K562 (cell line): ENCODE data around the gene WDPCP. TPM values are rescaled to one million over a fixed set of nuclear protein-coding genes. Genes with fewer than 3 reads are reported as not detected.

Source experiments
- ATAC-seq: fragments of 200-7000 bp; cut with Tn5 transposase; 3 replicates; pipeline ENCODE4 v1.9.1; 2020; ENCODE audit warnings: moderate library complexity
- BruUV-seq: library from RNA; stranded (reverse); fragments of 400-500 nt; replicated peaks from 2 replicates; lab custom pipeline; 2021; lab: Mats Ljungman, UMichigan
- CTCF ChIA-PET: fragments of 300-600 bp; formaldehyde crosslinking; extraction: SDS; loops from one replicate; lab custom pipeline; 2021; ENCODE audit warnings: low intra/inter-chr PET ratio; lab: Yijun Ruan, JAX
- POLR2A ChIA-PET: fragments of 300-600, 350-650 bp; sonication (Branson Sonifier 250); formaldehyde crosslinking; extraction: SDS; loops from one replicate; lab custom pipeline; 2021; ENCODE audit warnings: antibody characterized with exemption, inconsistent platforms; lab: Yijun Ruan, JAX
- DNase-seq, 4 experiments: peaks; one replicate each; pipeline versions ENCODE4 v3.0.0 to v3.0.0-alpha.2; 2011 to 2018; ENCODE audit warnings: low spot score in 3 of 4, mixed read lengths in 3 of 4; ENCODE audit errors: extremely low read depth in 1 of 4
- FAIRE-seq: peaks from 2 replicates; lab custom pipeline; 2011; peaks lifted over from hg19 to GRCh38; lab: Jason Lieb, UNC
- H2AFZ ChIP-seq: 2 replicates; pipeline ENCODE4 v1.6.0; 2011; ENCODE audit warnings: low read depth, low read length, control low read depth, inconsistent platforms
- H3K27ac ChIP-seq: fragments of 200-600 bp; 3 replicates; pipeline ENCODE4 v1.8.0; 2011; ENCODE audit warnings: low read depth, mild to moderate bottlenecking, control low read depth, inconsistent platforms, low read length, moderate library complexity, mixed read lengths; ENCODE audit errors: extremely low read depth
- H3K27me3 ChIP-seq, 2 experiments: fragments of 300-600 bp in 1 of 2; 2 replicates in 1 of 2; 3 replicates in 1 of 2; pipeline versions ENCODE4 v1.6.0 to v1.8.0; 2011; ENCODE audit warnings: inconsistent platforms in 2 of 2, low read length in 2 of 2, mild to moderate bottlenecking in 1 of 2, mixed read lengths in 1 of 2, moderate library complexity in 1 of 2; ENCODE audit not compliant: control insufficient read depth in 2 of 2, insufficient read depth in 2 of 2
- H3K36me3 ChIP-seq: fragments of 300-600 bp; 3 replicates; pipeline ENCODE4 v1.8.0; 2011; ENCODE audit warnings: mild to moderate bottlenecking, low read length, inconsistent platforms; ENCODE audit not compliant: control insufficient read depth, insufficient read depth
- H3K4me1 ChIP-seq, 2 experiments: fragments of 200-600 bp in 1 of 2; replicated peaks in 1 of 2; 2 replicates in 1 of 2; 3 replicates in 1 of 2; pipeline versions ENCODE4 v1.5.1 to v1.8.0; 2011; ENCODE audit warnings: inconsistent platforms in 2 of 2, low read length in 2 of 2, mild to moderate bottlenecking in 1 of 2, mixed read lengths in 1 of 2, moderate library complexity in 1 of 2; ENCODE audit not compliant: control insufficient read depth in 2 of 2, insufficient read depth in 2 of 2
- H3K4me2 ChIP-seq: 2 replicates; pipeline ENCODE4 v1.6.1; 2011; ENCODE audit warnings: low read length, control low read depth, inconsistent platforms, mixed read lengths; ENCODE audit not compliant: insufficient read depth
- H3K4me3 ChIP-seq: fragments of 200-600 bp; sonication (generic), shearing (Covaris generic); 2 replicates; pipeline ENCODE4 v1.5.1; 2016; ENCODE audit warnings: control low read depth, inconsistent platforms
- H3K79me2 ChIP-seq: fragments of 200-600 bp; 3 replicates; pipeline ENCODE4 v1.8.0; 2011; ENCODE audit warnings: low read length, inconsistent platforms; ENCODE audit not compliant: control insufficient read depth, insufficient read depth
- H3K9ac ChIP-seq, 2 experiments: 2 replicates each; pipeline versions ENCODE4 v1.6.0 to v1.6.1; 2011; ENCODE audit warnings: low read depth in 2 of 2, low read length in 2 of 2, control low read depth in 1 of 2, inconsistent platforms in 1 of 2, mild to moderate bottlenecking in 1 of 2, mixed read lengths in 1 of 2; ENCODE audit not compliant: insufficient read depth in 1 of 2
- H3K9me1 ChIP-seq: one replicate; pipeline ENCODE4 v1.6.0; 2011; ENCODE audit warnings: inconsistent platforms, mild to moderate bottlenecking, low read length, moderate library complexity; ENCODE audit not compliant: control insufficient read depth, insufficient read depth
- H3K9me3 ChIP-seq: replicated peaks from 2 replicates; pipeline ENCODE4 v1.5.1; 2011; ENCODE audit warnings: low read depth, low read length, inconsistent platforms; ENCODE audit not compliant: control insufficient read depth, insufficient read depth
- H4K20me1 ChIP-seq: replicated peaks from 2 replicates; pipeline ENCODE4 v1.6.1; 2011; ENCODE audit warnings: low read length, inconsistent platforms, mixed read lengths; ENCODE audit not compliant: control insufficient read depth, insufficient read depth
- ARID1B ChIP-seq: fragments of 450-650 bp; IDR thresholded peaks from 2 replicates; pipeline ENCODE4 v1.6.1; 2016; ENCODE audit warnings: antibody characterized with exemption, mild to moderate bottlenecking, inconsistent platforms
- BRD9 ChIP-seq: fragments of 450-650 bp; IDR thresholded peaks from 2 replicates; pipeline ENCODE4 v1.6.1; 2018; ENCODE audit warnings: low read depth; ENCODE audit not compliant: partially characterized antibody
- CCNT2 ChIP-seq: IDR thresholded peaks from 2 replicates; pipeline ENCODE4 v1.6.1; 2011; ENCODE audit warnings: borderline replicate concordance, low read depth, mild to moderate bottlenecking, moderate library complexity, mixed read lengths, low read length; ENCODE audit not compliant: insufficient read length; ENCODE audit errors: extremely low read depth
- DIDO1 ChIP-seq: fragments of 450-650 bp; IDR thresholded peaks from 2 replicates; pipeline ENCODE4 v1.6.1; 2016; ENCODE audit warnings: low read depth, missing biosample characterization, missing genetic modification characterization
- DMBX1 ChIP-seq: fragments of 250-450 bp; sonication (Bioruptor Pico); IDR thresholded peaks from 2 replicates; pipeline ENCODE4 v1.8.0; 2022; ENCODE audit warnings: inconsistent platforms, mild to moderate bottlenecking, moderate library complexity, borderline replicate concordance
- DPF2 ChIP-seq: fragments of 450-650 bp; IDR thresholded peaks from 2 replicates; pipeline ENCODE4 v1.6.1; 2016
- GATAD2A ChIP-seq: fragments of 450-650 bp; IDR thresholded peaks from 2 replicates; pipeline ENCODE4 v1.6.1; 2017
- HCFC1 ChIP-seq: IDR thresholded peaks from 2 replicates; pipeline ENCODE4 v1.6.1; 2012; ENCODE audit warnings: low read depth, low read length, improper control_type of control experiment
- MED1 ChIP-seq: sonication (generic); formaldehyde crosslinking; IDR thresholded peaks from 2 replicates; pipeline ENCODE4 v1.8.1; 2023; ENCODE audit warnings: missing genetic modification reagents, borderline replicate concordance
- NCOA1 ChIP-seq: fragments of 450-650 bp; IDR thresholded peaks from 2 replicates; pipeline ENCODE4 v1.6.1; 2016; ENCODE audit warnings: low read depth
- NFATC3 ChIP-seq: fragments of 450-650 bp; IDR thresholded peaks from 2 replicates; pipeline ENCODE4 v1.6.1; 2017; ENCODE audit warnings: mild to moderate bottlenecking
- NONO ChIP-seq, 2 experiments: fragments of 200-400 bp in 1 of 2; fragments of 450-650 bp in 1 of 2; formaldehyde crosslinking in 1 of 2; IDR thresholded peaks; 2 replicates each; pipeline ENCODE4 v1.6.1; 2017; ENCODE audit warnings: low read depth in 2 of 2, mild to moderate bottlenecking in 2 of 2, moderate library complexity in 2 of 2, low read length in 1 of 2
- POLR2AphosphoS5 ChIP-seq: IDR thresholded peaks from 2 replicates; pipeline ENCODE4 v1.6.1; 2011; ENCODE audit warnings: mild to moderate bottlenecking, low read depth, low read length, moderate library complexity; ENCODE audit not compliant: control insufficient read depth, insufficient read depth
- RFX7 ChIP-seq: fragments of 250-450 bp; sonication (Bioruptor Pico); IDR thresholded peaks from 2 replicates; pipeline ENCODE4 v1.5.1; 2021; ENCODE audit warnings: mild to moderate bottlenecking
- RHOXF2B ChIP-seq: fragments of 250-450 bp; sonication (Bioruptor Pico); conservative IDR thresholded peaks from 2 replicates; pipeline ENCODE4 v1.5.1; 2021
- SAFB ChIP-seq: fragments of 200-400 bp; formaldehyde crosslinking; IDR thresholded peaks from 2 replicates; pipeline ENCODE4 v1.6.1; 2017; ENCODE audit warnings: low read depth, low read length, borderline replicate concordance
- SMAD4 ChIP-seq: fragments of 250-450 bp; sonication (Bioruptor Pico); conservative IDR thresholded peaks from 2 replicates; pipeline ENCODE4 v1.8.0; 2021; ENCODE audit warnings: inconsistent platforms, mild to moderate bottlenecking, moderate library complexity
- TCF15 ChIP-seq: fragments of 250-450 bp; sonication (Bioruptor Pico); IDR thresholded peaks from 2 replicates; pipeline ENCODE4 v1.8.0; 2022; ENCODE audit warnings: moderate library complexity, mild to moderate bottlenecking, inconsistent platforms
- TCFL5 ChIP-seq: fragments of 250-450 bp; sonication (Bioruptor Pico); conservative IDR thresholded peaks from 2 replicates; pipeline ENCODE4 v1.6.1; 2021; ENCODE audit warnings: mild to moderate bottlenecking, moderate library complexity, matching md5 sums
- ZEB2 ChIP-seq: fragments of 450-650 bp; IDR thresholded peaks from 2 replicates; pipeline ENCODE4 v1.6.1; 2016
- ZNF282 ChIP-seq: sonication (generic); formaldehyde crosslinking; IDR thresholded peaks from 2 replicates; pipeline ENCODE4 v1.8.1; 2023; ENCODE audit warnings: missing genetic modification reagents
- ZNF354B ChIP-seq: fragments of 250-450 bp; sonication (Bioruptor Pico); IDR thresholded peaks from 2 replicates; pipeline ENCODE4 v1.4.0; 2020
- ZNF780A ChIP-seq: fragments of 250-450 bp; sonication (Bioruptor Pico); IDR thresholded peaks from 2 replicates; pipeline ENCODE4 v1.5.0; 2021; ENCODE audit warnings: mild to moderate bottlenecking
- WGBS: fragments of 100-300 bp; shearing (Covaris generic); methylation state at CpG from one replicate; pipeline ENCODE4 v1.1.6; 2016; ENCODE audit warnings: low coverage, mixed read lengths; ENCODE audit not compliant: insufficient coverage; ENCODE audit errors: missing lambda C conversion rate; 5-methylcytosine and 5-hydroxymethylcytosine counted together
- in situ Hi-C: fragments of 300-500 bp; cut with MboI; formaldehyde crosslinking; loops from 4 replicates; pipeline ENCODE4 v1.15.0; 2018; ENCODE audit warnings: inconsistent platforms, mixed read lengths
- intact Hi-C: fragments of 100-400 bp; cut with micrococcal nuclease; formaldehyde crosslinking; loops from 2 replicates; pipeline ENCODE4 v1.14.2; 2022
- polyA plus RNA-seq, 8 experiments: library from polyadenylated mRNA; depleted of rRNA in 4 of 8; stranded (reverse) in 5 of 8; unstranded in 3 of 8; fragments of >200 nt; fragmentation: Nextera tagmentation in 2 of 8; fragmentation: Illumina TruSeq in 1 of 8; extraction: Ambion mirVana in 2 of 8; extraction: Trizol in 1 of 8; gene quantifications; 2 replicates each; pipeline versions ENCODE4 v1.2.1 to v1.2.3, GENCODE V29; 2011 to 2014; ENCODE audit warnings: inconsistent platforms in 1 of 8, missing spikeins in 1 of 8
- total RNA-seq, 7 experiments: library from RNA; depleted of rRNA in 6 of 7; stranded (reverse); fragments of >200 nt in 6 of 7; fragmentation: Illumina TruSeq in 2 of 7; extraction: Trizol in 2 of 7; gene quantifications; 2 replicates each; pipeline versions ENCODE4 v1.2.1 to v1.2.3, GENCODE V29; 2011 to 2021; ENCODE audit warnings: low replicate concordance in 1 of 7
- TF ChIP-seq, protein P1 (sequence below): fragments of 200-800 bp; sonication (Bioruptor generic); IDR thresholded peaks from 2 replicates; pipeline ENCODE4 v1.6.1; 2017; ENCODE audit warnings: missing genetic modification characterization, missing compliant biosample characterization
- TF ChIP-seq, protein P2 (sequence below): sonication (generic); formaldehyde crosslinking; IDR thresholded peaks from 2 replicates; pipeline ENCODE4 v1.8.0; 2022; ENCODE audit warnings: mild to moderate bottlenecking, missing genetic modification reagents

WDPCP gene
- total and polyA plus RNA-seq, 9 of the 15 experiments (the other 6 are each of a cell fraction or from before 2014, with no cell fraction given), result 1.4 to 6.4 (median 5.5) TPM

- no peak for TF ChIP-seq TCFL5 (CRISPR knock-in tag)
- TF ChIP-seq GATAD2A, result no peak
- TF ChIP-seq POLR2AphosphoS5, result no peak
- no peak for TF ChIP-seq NFATC3
- no peak for TF ChIP-seq RFX7 (CRISPR knock-in tag)
- TF ChIP-seq SAFB, result no peak
- no peak for TF ChIP-seq DPF2
- no peak for TF ChIP-seq ZNF354B (CRISPR knock-in tag)
- no peak for TF ChIP-seq ZEB2
- no peak for TF ChIP-seq ZNF282 (CRISPR knock-in tag)
- no peak for TF ChIP-seq NONO (IDR thresholded peaks at IDR 0.05; ENCODE audit: low read depth in 2 of 2, low read length in 1 of 2)
- TF ChIP-seq NCOA1, result no peak
- no peak for TF ChIP-seq ZNF780A (CRISPR knock-in tag)
These were observed 35.2 kb downstream of the WDPCP start (continued) for GRCh38 chr2:63553049-63553448.

DNA sequence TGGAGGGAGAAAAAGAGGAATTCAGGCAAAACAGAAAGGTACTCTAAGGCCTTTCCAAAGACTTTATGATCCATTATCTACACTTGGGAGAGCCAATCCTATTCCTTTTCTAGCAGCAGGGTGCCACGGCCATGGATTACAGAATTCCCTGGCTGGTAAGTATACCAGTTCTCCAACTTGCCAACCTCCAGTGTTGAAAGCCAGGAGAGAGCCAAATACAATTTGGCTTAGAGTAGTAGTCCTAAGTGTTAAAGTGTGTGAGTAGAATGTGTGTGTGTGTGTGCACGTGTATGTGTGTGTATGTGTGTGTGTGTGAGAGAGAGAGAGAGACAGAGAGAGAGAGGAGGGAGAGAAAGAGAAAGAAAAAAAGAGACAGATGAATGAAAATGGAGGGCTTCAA, 43.3 kb downstream of the WDPCP start:
- WGBS, result 25% methylated on average over 1 of the region's 2 CpGs
- H3K9me1 ChIP-seq, result no peaks in the 10 kb centered on the region
- no peak overlapping the region for H3K4me3 ChIP-seq
- no peaks in the 10 kb centered on the region for H3K27me3 ChIP-seq
- FAIRE-seq (no peak), DNase-seq (no peak), ATAC-seq (no peak)
- H3K79me2 ChIP-seq, result no peaks in the 10 kb centered on the region
- H3K9ac ChIP-seq, result no peak overlapping the region
- H2AFZ ChIP-seq, result no peak overlapping the region
- BruUV-seq, result no TSS peak
- no peaks in the 10 kb centered on the region for H3K36me3 ChIP-seq
- H3K9me3 ChIP-seq, result no peaks in the 10 kb centered on the region
- CTCF ChIA-PET, result no interaction called here
- no peak overlapping the region for H3K27ac ChIP-seq
- in situ Hi-C loops (no loop called here), intact Hi-C loops (loop anchor here (10.0 kb wide), 1 partner anchor 470 kb away; no protein-coding TSS in a partner anchor)
- H3K4me1 ChIP-seq, result no peaks in the 10 kb centered on the region
- H3K4me2 ChIP-seq, result no peak overlapping the region
- POLR2A ChIA-PET, result no interaction called here
- no peaks in the 10 kb centered on the region for H4K20me1 ChIP-seq
- TF ChIP-seq, protein P1, sequence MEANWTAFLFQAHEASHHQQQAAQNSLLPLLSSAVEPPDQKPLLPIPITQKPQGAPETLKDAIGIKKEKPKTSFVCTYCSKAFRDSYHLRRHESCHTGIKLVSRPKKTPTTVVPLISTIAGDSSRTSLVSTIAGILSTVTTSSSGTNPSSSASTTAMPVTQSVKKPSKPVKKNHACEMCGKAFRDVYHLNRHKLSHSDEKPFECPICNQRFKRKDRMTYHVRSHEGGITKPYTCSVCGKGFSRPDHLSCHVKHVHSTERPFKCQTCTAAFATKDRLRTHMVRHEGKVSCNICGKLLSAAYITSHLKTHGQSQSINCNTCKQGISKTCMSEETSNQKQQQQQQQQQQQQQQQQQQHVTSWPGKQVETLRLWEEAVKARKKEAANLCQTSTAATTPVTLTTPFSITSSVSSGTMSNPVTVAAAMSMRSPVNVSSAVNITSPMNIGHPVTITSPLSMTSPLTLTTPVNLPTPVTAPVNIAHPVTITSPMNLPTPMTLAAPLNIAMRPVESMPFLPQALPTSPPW (CRISPR knock-in tag), result no peak
- TF ChIP-seq MED1 (CRISPR knock-in tag), result no peak
- TF ChIP-seq TCF15 (CRISPR knock-in tag), result no peak
- TF ChIP-seq BRD9, result no peak
- no peak for TF ChIP-seq SMAD4 (CRISPR knock-in tag)
- TF ChIP-seq DIDO1 (tag), result no peak
- no peak for TF ChIP-seq HCFC1
- no peak for TF ChIP-seq DMBX1 (CRISPR knock-in tag)
- TF ChIP-seq CCNT2, result no peak
- TF ChIP-seq, protein P2, sequence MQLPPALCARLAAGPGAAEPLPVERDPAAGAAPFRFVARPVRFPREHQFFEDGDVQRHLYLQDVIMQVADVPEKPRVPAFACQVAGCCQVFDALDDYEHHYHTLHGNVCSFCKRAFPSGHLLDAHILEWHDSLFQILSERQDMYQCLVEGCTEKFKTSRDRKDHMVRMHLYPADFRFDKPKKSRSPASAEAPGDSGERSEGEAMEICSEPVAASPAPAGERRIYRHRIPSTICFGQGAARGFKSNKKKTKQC (CRISPR knock-in tag), result no peak
- no peak for TF ChIP-seq ARID1B
- no peak for TF ChIP-seq RHOXF2B
